Stimulated activated CD8-positive, alpha-beta memory T cell treated with anti-CD3 and anti-CD28 coated beads, Interleukin-2, amount 100 ng/mL, for 48 hours (primary cell): ENCODE measurements around the gene GABRA4.

Experiments used
- DNase-seq, 2 donors: peaks; one replicate each; pipeline ENCODE4 v3.0.0-alpha.2; 2020; ENCODE audit warnings: low read depth in 2 of 2

The GABRA4 gene

DNA sequence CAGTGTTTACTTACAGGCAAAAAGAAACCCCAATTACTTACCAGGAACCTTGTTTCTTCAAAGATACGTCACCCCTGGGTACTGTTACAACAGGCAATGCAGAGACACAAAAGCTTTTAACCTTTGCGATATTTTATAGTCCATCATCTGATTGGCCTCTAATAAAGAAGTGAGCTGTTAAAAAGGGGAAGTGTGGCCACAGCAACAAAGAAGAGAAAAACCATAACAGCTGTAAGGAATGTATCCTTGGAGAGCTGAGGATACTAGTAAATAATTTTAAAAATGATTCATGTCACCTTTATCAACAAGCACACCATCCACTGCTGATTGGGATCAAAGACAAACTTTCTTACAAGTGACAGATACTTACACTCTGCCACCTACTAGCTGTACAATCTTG is 14.1 kb downstream of the GABRA4 start:
- DNase-seq, result no peak

- no peak for DNase-seq
Measured at GRCh38 chr4:46977245-46977644, 16.1 kb downstream of the GABRA4 start.

DNA sequence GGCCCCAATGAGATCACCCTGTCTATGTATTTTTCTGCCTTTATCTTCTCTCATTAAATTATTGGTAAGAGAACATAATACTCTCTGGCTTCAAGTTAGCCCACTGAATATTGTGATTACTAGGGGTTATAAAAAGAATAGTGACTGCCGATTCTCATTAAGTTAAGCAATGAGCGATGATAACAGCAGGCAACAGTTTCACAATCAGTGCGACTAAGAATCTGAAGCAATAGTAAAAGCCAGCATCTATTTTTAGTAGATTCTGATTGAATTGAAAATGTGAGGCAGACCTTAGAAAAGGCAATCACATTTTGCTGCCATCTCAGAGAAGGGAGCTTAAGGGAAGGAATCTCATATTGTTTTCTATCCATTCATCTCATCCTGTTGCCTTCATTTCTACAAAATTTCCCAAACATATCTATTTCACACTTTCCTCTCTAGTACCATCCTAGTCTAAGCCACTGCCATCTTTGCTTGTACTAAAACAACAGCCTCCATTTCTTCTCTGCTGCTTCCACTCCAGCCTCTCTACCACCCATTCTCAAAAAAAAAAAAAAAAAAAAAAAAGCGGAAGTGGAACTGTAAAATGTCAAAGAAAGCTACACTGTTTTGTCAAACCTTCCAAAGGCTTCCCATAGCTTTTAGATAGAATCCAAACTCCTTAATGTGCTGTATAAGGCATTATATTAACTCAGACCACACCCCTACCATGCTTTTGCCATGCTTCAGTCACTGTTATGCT is 17.4 kb downstream of the GABRA4 start:
- DNase-seq, result no peak

- DNase-seq, result no peak
Measured at GRCh38 chr4:46974891-46975543, 18.4 kb downstream of the GABRA4 start.

DNA sequence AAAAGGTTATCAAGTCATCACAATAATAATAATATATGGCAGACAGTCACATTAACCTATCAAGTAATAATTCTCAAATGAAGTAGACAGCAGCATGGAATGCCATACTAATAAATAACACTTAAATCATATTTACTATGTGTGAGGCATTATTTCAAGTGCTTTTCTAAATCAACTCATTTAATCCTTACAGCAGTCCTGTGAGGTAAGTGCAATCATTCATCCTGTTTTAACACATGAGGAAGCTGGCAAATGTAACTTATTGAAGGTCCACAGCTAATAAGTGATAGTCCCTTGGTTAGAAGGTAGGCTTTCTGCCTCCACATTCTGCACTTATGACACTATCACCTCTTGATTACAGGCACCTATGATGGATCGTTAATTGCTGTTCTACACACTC is 24.5 kb downstream of the GABRA4 start:
- DNase-seq, result no peak

- DNase-seq, result no peak
Measured at GRCh38 chr4:46967631-46968030, 25.8 kb downstream of the GABRA4 start.

DNA sequence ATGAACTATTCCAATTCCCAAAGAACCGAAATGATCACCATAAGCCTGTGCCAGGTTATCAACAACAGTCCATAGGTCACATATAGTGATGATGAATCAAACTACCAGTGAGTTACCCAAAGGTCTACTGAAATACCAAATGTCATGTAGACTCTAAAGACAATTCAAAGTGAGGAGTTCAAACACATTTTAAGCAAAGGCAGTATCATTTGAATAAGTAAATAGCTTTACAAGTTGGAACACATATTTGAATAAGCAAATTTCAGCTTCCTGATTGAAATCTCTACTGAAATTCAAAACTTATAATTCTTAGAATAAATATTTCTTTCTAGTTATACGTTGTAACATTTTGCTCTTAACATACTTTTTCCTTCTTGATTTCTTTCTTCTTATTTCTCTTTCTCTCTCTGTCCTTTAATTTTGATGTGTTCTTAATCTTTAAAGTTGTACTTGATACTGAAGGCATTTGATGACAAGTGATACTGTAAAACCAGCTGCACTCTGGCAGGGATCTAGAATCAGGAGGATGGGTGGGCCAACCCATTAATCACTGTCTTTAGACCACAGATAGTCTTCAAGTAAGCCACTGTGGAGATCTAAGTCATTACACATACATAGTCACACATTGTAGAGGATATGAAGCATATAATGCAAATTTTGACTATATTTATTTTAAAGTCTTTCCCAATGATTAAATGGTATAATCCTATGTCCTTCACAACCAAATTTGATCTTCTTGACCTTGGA is 34.5 kb downstream of the GABRA4 start:
- no peak for DNase-seq

GRCh38 chr4:46956451-46956850 is 36.9 kb downstream of the GABRA4 start:
- no peak for DNase-seq

- DNase-seq, result no peak
Measured at GRCh38 chr4:46955601-46956000, 37.8 kb downstream of the GABRA4 start.

GRCh38 chr4:46954643-46955042 is 38.7 kb downstream of the GABRA4 start:
- DNase-seq, result no peak

GRCh38 chr4:46953564-46953963 is 39.8 kb downstream of the GABRA4 start:
- DNase-seq, result no peak

DNA sequence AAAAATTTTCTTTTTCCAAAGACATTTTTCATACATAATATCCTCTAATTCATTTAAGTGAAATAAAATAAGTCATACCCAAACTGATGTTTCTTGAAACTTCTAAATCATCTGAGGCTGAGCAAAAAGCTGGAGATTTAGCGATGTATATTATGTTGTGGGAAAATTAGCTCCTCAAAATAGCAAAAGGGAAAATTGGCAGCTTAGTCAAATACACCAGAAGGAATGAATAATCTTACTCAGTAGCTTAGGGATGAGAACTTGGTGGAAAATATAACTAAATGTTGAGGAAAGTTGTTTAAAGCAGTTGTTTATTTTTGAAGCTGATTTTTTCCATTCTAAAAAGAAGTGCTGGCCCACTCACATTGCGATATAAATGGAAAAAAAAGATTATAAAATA is 40.9 kb downstream of the GABRA4 start:
- no peak for DNase-seq

- no peak for DNase-seq
Measured at GRCh38 chr4:46950826-46951225, 42.6 kb downstream of the GABRA4 start.

- no peak for DNase-seq
Measured at GRCh38 chr4:46949822-46950221, 43.6 kb downstream of the GABRA4 start.

DNA sequence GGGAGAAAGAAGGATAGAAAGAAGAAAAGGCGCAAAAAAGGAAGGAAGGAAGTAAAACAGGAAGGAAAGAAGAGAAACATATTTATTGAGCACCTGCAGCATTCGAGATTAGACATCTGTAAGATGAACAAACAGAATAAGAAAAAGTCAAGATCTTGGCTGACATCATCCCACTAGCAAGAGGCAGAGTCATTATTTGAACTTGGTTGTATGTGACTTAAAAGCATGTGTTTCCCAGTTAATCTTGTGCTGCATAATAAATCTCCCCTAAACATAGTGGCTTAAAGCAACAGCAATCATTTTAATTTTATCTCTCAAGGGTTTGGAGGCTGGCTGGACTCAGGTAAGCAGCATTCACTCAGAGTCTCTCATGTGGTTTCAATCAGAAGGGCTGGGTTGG is 45.8 kb downstream of the GABRA4 start:
- no peak for DNase-seq

GRCh38 chr4:46946919-46947536 is 46.4 kb downstream of the GABRA4 start:
- DNase-seq, result no peak

DNA sequence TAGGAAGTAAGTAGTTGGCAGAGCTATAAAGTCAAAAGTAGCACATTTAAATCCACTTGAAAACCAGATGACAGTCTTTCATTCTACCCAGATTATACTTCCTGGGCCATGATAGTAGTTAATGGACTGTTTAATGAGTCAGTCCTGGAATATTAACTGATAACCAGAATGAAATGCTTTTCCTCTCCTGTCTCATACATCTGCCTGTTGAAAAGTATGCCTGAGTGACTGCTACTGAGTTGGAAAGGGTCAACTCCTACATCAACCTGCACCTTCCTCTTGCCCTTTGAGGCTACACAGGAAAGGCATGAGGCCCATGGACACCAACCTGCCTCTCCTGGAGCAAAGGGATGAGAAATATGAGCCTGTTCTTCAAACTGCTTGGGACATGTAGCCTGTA is 48.3 kb downstream of the GABRA4 start:
- DNase-seq, result no peak

- DNase-seq, result no peak
Measured at GRCh38 chr4:46944345-46944744, 49.0 kb downstream of the GABRA4 start.

GRCh38 chr4:46937493-46937892 is 55.9 kb downstream of the GABRA4 start:
- no peak for DNase-seq

GRCh38 chr4:46934726-46935125 is 58.7 kb downstream of the GABRA4 start:
- no peak for DNase-seq

GRCh38 chr4:46933686-46934085 is 59.7 kb downstream of the GABRA4 start:
- no peak for DNase-seq

- DNase-seq, result no peak
Measured at GRCh38 chr4:46931981-46932380, 61.4 kb downstream of the GABRA4 start.
